Occipital lobe (tissue), 2 donors: ENCODE measurements around the gene RASA4B. TPM values are rescaled to one million over a fixed set of nuclear protein-coding genes. Genes with fewer than 3 reads are reported as not detected.
"Not testable (repeated sequence)": the region's sequence is repeated elsewhere in the genome, so short reads cannot be mapped to it uniquely, and the experiment has no call there.

Experiments used
- DNase-seq: peaks from one replicate; lab custom pipeline; 2025; lab: John Stamatoyannopoulos, UW
- total RNA-seq: library from RNA; depleted of rRNA; stranded (reverse); fragments of >200 nt; gene quantifications from one replicate; pipeline ENCODE4 v1.2.3, GENCODE V29; 2014

RASA4B gene
- total RNA-seq, 1 donor from 2014 or later: 12.8 TPM

GRCh38 chr7:102474116-102474515 is 43.5 kb downstream of the RASA4B start:
- DNase-seq: not testable (repeated sequence)

DNA sequence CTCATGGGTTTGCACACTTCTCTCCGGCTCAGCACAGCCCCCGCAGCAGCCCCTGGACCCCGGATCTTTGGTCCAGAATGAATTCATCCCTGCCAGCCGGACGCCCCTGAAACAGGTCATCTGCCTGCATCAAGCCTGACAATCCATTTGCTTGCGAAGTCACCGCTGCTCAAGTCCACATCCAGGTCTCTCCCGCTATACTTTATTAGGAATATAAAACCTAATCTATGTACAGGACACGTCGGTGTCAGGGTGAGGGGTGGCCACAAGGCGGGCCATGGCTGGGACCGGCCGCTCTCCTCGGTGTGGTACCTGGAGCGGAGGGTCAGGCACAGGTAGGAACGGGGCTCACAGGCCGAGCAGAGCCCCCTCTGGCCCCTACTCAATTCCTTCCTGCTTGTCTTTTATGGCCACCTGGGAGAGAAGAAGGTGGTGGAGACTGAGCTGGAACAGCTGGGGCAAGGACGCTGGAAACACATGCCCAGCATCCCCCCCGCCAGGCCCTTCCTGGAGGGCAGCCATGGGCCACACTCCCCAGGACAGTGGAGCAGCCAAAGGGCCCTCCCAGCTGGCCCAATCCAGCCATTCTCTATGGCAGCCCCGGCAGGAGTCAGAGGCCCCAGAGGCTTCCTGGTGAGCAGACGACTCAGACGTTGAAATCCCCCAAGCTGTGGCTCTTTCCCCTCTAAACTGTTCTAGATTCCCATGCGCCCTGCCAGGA is 44.1 kb downstream of the RASA4B start:
- no peak for DNase-seq

DNA sequence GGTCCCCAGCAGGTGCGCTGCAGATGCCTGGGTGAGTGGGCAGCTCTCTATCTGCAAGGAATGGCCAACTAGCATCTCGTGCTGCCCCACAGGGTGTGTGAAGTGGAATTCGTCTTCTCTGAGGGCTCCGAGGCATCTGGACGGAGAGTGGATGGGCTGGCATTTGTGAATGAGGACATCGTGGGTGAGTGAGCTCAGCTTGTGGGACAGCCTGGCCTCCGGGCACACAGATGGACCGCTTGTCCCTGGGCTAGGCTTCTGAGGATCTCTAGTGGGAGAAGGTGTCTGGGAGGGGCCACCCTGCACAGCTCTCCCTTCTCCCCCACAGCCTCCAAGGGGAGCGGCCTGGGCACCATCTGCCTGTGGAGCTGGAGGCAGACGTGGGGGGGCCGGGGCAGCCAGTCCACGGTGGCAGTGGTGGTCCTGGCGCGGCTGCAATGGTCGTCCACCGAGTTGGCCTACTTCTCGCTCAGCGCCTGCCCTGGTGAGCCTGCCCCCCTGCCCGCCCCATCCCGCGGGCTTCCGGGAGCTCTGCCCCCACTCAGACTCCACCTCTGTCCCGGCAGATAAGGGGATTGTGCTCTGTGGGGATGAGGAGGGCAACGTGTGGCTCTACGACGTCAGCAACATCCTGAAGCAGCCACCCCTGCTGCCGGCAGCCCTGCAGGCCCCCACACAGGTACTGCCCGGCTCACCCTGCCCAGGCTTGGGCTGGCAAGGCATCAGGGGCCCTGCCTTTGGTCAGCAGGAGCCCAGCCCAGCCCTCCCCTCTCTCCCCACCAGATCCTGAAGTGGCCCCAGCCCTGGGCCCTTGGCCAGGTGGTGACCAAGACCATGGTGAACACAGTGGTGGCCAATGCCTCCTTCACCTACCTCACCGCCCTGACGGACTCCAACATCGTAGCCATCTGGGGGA is 45.2 kb downstream of the RASA4B start:
- no peak for DNase-seq

GRCh38 chr7:102471791-102472125 is 45.8 kb downstream of the RASA4B start:
- no peak for DNase-seq

DNA sequence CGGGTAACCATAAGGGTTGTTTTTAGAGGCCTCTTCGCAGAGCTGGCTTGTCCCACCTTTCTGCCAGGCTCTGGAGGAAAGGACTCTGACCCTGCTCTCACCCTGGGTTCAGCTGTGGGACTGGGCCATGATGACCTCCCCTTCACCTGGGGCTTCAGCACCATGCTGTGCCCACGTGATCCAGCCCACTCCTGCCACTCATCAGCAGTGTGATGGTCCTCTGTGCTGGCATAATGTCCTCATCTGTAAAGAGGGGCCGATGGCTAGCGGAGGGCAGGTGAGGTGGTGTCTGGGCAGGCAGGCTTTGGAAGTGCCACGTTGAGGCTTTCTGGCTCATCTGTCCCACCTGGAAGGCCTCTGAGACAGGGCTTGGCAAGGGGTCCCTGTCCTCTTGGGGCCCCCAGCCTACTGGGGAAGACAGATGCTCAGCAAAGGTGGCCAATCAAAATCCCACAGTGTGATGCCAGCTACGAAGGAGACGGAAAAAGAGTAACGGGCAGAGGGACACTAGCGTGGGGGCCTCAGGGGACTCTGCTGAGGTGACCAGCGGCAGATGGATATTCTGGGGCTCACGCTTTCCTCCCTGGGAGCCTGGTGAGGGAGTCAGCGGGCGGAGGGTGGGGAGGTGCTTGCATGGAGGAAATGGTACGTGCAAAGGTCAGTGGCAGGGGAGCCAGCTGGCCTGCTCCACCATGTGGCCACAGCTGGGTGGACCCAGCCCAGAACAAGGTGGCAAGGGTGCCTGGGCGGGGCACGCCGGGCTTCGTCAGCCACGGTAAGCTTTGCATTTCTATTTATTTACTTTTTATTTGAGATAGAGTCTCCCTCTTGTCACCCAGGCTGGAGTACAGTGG is 47.4 kb downstream of the RASA4B start:
- no peak for DNase-seq

- no peak for DNase-seq
Observed at GRCh38 chr7:102469351-102469971, 48.1 kb downstream of the RASA4B start.

- no peak for DNase-seq
Observed at GRCh38 chr7:102468478-102469350, 48.9 kb downstream of the RASA4B start.

DNA sequence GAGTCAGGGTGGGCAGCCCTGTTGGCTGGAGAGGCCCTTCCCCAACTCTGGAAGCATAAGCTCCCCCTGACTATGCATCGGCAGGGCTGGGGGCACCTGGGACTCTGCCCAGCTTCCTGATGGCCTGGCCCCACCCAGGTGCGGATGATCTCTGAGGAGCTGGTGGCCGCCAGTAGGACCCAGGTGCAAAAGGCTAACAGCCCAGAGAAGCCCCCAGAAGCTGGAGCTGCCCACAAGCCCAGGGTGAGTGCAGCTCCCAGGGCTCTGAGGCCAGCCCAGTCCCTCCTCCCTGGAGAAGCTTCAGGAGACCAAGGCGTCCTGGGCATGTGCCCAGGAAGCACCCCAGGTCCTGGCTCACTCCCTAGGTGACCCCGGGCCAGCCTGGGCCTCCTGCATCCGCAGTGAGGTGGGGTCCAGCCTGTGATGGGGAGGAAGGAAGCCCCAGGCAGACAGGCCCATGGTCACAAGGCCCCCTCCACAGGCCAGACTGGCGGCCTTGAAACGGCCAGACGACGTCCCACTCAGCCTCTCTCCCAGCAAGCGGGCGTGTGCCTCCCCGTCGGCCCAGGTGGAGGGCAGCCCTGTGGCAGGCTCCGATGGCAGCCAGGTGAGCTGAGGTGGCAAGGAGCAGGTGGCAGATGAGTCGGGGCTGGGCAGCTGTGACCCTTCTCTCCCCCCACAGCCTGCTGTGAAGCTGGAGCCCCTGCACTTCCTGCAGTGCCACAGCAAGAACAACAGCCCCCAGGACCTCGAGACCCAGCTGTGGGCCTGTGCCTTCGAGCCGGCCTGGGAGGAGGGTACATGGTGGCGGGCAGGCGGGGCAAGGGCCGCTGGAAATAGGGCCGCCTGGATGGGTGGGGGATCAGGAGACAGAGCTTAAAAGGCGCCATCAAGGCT is 49.7 kb downstream of the RASA4B start:
- no peak for DNase-seq

- no peak for DNase-seq
Observed at GRCh38 chr7:102466097-102466496, 51.5 kb downstream of the RASA4B start.

DNA sequence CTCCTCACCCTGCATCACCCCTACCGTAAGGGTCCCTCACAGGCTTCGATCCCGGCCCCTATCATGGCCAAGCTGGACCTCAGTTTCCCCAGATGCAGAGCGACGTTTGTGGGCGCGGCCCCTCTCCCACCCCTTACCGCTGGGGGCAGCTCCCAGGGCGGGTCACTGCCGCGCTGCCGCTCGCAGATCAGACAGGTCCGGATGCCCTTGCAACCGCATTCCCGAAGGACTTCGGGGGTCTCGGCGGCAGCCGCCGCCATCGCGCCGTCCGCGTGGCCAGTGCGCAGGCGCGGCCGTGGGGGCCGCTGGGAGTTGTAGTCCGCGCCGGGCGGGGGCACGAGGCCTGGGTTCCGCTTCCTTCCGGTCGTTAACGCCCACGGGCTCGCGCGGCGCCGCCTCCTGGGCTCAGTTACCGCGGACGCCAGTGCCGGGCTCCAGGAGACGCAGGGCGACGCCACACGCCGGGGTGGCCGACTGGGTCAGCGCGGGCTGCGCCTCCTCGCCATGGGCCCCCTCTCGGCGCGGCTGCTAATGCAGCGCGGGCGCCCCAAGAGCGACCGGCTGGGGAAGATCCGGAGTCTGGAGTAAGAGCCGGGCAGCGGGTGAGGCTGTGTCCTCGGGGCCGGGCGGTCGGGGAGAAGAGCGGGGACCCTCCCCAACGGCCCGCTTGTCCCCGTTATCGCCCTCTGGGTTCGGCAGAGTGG is 52.8 kb downstream of the RASA4B start, which contains the start of the genes ALKBH4 and LRWD1:
ALKBH4 (minus strand) TSS at position 287 of the 704 bp plus-strand sequence; CDS start at position 260, 27 bp downstream.
LRWD1 (plus strand) TSS at position 408 of the 704 bp plus-strand sequence; CDS start at position 505, 97 bp downstream.
- peak; percentile 82 for DNase-seq

- DNase-seq: no peak
Observed at GRCh38 chr7:102463841-102464576, 53.6 kb downstream of the RASA4B start.

GRCh38 chr7:102460467-102460866 is 57.1 kb downstream of the RASA4B start:
- no peak for DNase-seq

GRCh38 chr7:102459221-102459844 is 58.2 kb downstream of the RASA4B start:
- no peak for DNase-seq

- DNase-seq: no peak
Observed at GRCh38 chr7:102457352-102457924, 60.1 kb downstream of the RASA4B start.

DNA sequence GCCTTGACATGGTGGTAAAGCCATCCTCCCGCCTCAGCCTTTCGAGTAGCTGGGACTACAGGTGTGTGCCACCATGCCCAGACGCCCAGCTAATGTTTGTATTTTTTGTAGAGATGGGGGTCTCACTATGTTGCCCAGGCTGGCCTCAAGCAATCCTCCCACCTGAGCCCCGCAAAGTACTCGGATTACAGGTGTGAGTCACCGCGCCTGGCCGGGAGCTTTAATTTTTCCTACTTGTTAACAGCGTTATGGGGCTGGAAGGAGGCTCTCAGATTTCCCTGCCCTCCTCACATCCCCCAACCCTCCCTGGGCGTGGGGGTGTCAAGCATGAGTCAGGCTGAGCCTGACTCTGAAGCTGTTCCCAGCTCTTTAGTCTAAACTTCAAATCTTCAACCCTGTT is 61.2 kb downstream of the RASA4B start:
- peak; percentile 26 for DNase-seq

DNA sequence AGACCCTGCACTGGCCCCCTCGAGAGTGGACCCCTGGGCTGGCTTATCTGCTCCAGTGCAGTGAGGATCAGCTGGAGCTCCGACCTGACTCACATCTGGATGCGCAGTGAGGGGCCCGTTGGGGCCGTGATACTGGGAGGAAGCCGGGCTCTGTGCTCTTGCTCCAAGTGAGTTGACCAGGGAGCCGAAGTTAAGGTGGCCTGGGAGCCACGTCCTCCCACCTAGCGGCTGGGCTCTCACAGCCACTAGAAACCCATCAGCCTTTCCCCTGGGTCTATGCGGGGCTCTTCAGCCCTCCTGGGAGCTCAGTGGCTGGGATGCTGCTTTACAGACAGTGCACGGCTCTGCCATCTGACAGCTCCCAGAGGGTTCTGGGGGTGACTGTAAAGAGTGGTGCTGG is 62.0 kb downstream of the RASA4B start:
- DNase-seq: no peak

DNA sequence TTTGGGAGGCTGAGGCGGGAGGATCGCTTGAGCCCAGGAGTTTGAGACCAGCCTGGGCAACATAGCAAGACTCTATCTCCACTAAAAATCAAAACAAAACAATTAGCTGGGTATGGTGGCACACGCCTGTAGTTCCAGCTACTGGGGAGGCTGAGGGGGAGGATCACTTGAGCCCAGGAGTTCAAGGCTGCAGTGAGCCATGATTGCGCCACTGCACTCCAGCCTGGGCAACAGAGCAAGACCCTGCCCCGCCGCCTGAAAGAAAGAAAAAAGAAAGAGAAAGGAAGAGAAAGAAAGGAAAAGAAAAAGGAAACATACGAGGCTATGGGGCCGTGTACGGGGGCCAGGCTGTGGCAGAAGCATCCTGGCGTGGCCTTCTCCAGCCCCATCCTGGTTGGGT is 62.6 kb downstream of the RASA4B start:
- not testable (repeated sequence) for DNase-seq
